Mesothelial cell of epicardium (in vitro differentiated cells): ENCODE measurements around the gene GAGE10. TPM values are rescaled to one million over a fixed set of nuclear protein-coding genes. Genes with fewer than 3 reads are reported as not detected.
A peak's percentile ranks its signal among the peaks of the same experiment; 100 is the strongest.

Experiments used
- DNase-seq, 2 experiments: peaks; one replicate each; pipeline ENCODE4 v3.0.0; 2021; ENCODE audit warnings: low spot score in 2 of 2; ENCODE audit not compliant: unreplicated experiment in 2 of 2
- H3K27ac Mint-ChIP-seq: 2 replicates; pipeline ENCODE4 v1.8.0; 2021; ENCODE audit warnings: mixed read lengths
- H3K27me3 Mint-ChIP-seq: 2 replicates; pipeline ENCODE4 v1.8.0; 2021; ENCODE audit warnings: low read depth, mixed read lengths
- H3K36me3 Mint-ChIP-seq: 2 replicates; pipeline ENCODE4 v1.8.0; 2021; ENCODE audit warnings: mixed read lengths
- H3K4me1 Mint-ChIP-seq: 2 replicates; pipeline ENCODE4 v1.8.0; 2021; ENCODE audit warnings: mixed read lengths
- H3K4me3 Mint-ChIP-seq: 2 replicates; pipeline ENCODE4 v1.8.0; 2021; ENCODE audit warnings: mild to moderate bottlenecking, moderate library complexity, mixed read lengths
- H3K9me3 Mint-ChIP-seq: 2 replicates; pipeline ENCODE4 v1.8.0; 2021; ENCODE audit warnings: mixed read lengths
- total RNA-seq: library from RNA; stranded (reverse); gene quantifications from 3 replicates; pipeline ENCODE4 v1.2.1, GENCODE V29; 2021
- TF ChIP-seq, protein P1 (sequence below): fragments of 200-600 bp; sonication (generic); IDR thresholded peaks from one replicate; pipeline ENCODE4 v1.5.0; 2021; ENCODE audit warnings: antibody characterized with exemption; ENCODE audit not compliant: unreplicated experiment

The GAGE10 gene
- total RNA-seq, 1 donor from 2014 or later: not detected

DNA sequence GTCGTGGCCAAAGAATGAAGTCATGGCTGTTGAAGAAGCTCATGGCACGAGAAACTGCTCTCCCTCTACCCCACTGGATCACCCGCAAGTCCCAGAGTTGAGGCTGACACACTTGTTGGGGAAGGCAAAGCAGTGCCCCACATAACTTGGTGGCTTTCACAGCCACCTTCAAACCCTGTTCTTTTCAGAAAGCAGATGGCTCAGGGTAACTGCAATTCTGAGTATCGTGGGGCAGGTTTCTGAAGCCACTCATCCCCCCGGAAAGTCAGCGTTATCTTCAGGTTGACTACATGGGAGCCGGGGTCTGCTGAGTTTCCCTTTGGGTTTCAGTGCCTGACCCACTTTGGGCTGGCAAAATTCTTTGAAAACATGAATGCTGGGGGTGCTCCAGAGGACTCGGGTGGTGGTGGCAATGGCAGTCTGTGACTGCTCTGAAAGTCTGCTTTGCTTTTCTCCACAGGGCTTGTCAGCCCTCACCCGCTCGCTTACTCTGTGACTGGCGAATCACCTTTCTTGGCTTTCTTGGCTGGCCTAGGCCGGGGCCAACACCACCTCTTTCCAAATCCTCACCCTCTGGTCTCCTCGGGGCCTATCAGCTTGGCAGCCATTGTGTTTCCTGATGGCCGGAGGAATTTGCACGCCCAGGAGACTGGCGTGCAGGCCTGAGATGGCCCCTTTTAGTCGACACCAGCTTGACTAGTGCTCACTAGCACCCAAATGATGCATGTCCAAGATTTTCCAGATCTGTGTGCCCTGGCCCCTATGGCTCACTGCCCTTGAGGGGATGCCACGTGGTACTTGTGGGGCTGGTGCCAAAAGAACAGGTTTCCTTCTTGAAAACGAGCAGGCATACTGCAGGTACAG is 26.5 kb upstream of the GAGE10 start:
- Mint-ChIP-seq H3K4me1 (peaks cover 12% of the 10 kb centered on the region), H3K36me3 (peaks cover 2% of the 10 kb centered on the region), H3K27ac (no peak overlapping the region), H3K4me3 (no peak overlapping the region), H3K9me3 (peaks cover 6% of the 10 kb centered on the region), H3K27me3 (no peaks in the 10 kb centered on the region)
- TF ChIP-seq, protein P1, sequence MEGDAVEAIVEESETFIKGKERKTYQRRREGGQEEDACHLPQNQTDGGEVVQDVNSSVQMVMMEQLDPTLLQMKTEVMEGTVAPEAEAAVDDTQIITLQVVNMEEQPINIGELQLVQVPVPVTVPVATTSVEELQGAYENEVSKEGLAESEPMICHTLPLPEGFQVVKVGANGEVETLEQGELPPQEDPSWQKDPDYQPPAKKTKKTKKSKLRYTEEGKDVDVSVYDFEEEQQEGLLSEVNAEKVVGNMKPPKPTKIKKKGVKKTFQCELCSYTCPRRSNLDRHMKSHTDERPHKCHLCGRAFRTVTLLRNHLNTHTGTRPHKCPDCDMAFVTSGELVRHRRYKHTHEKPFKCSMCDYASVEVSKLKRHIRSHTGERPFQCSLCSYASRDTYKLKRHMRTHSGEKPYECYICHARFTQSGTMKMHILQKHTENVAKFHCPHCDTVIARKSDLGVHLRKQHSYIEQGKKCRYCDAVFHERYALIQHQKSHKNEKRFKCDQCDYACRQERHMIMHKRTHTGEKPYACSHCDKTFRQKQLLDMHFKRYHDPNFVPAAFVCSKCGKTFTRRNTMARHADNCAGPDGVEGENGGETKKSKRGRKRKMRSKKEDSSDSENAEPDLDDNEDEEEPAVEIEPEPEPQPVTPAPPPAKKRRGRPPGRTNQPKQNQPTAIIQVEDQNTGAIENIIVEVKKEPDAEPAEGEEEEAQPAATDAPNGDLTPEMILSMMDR: no peak
- no peak for DNase-seq

GRCh38 chrX:49277535-49277830 is 26.0 kb upstream of the GAGE10 start:
- Mint-ChIP-seq H3K4me3 (no peak overlapping the region), H3K27ac (no peak overlapping the region), H3K36me3 (peaks cover 2% of the 10 kb centered on the region), H3K9me3 (peaks cover 10% of the 10 kb centered on the region), H3K27me3 (no peaks in the 10 kb centered on the region), H3K4me1 (peaks cover 15% of the 10 kb centered on the region)
- DNase-seq: no peak
- TF ChIP-seq, protein P1: no peak

- no peaks in the 10 kb centered on the region for H3K27me3 Mint-ChIP-seq
Observed at GRCh38 chrX:49278081-49278480, 25.4 kb upstream of the GAGE10 start.

GRCh38 chrX:49282647-49283011 is 20.8 kb upstream of the GAGE10 start:
- no peaks in the 10 kb centered on the region for H3K27me3 Mint-ChIP-seq
- DNase-seq: no peak
- H3K4me3 Mint-ChIP-seq: peak overlapping the region; percentile 22
- H3K27ac Mint-ChIP-seq: peak overlapping the region; percentile 48
- H3K9me3 Mint-ChIP-seq: peaks cover 4% of the 10 kb centered on the region
- H3K36me3 Mint-ChIP-seq: no peaks in the 10 kb centered on the region
- TF ChIP-seq, protein P1: no peak
- peaks cover 7% of the 10 kb centered on the region for H3K4me1 Mint-ChIP-seq

More at GRCh38 chrX:49278081-49278480, 25.4 kb upstream of the GAGE10 start:
- TF ChIP-seq, protein P1: no peak
- Mint-ChIP-seq H3K9me3 (peaks cover 8% of the 10 kb centered on the region), H3K27ac (no peak overlapping the region), H3K4me1 (peaks cover 13% of the 10 kb centered on the region), H3K36me3 (peaks cover 2% of the 10 kb centered on the region), H3K4me3 (no peak overlapping the region)
- DNase-seq: no peak

DNA sequence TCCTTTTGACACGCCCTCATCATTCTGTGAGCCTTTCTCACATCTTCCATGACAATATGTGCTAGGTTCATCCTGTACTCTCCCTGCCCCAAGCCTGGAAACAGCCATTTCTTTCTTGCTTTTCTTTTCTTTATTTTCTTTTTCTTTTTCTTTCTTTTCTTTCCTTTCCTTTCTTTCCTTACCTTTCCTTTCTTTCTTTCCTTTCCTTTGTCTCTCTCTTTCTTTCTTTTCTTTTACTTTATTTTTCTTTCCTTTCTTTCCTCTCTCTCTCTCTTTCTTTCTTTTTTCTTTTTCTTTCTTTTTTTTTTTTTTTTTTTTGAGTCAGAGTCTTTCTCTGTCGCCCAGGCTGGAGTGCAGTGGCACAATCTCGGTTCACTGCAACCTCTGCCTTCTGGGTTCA is 19.2 kb upstream of the GAGE10 start:
- H3K4me1 Mint-ChIP-seq: peaks cover 7% of the 10 kb centered on the region
- no peak for DNase-seq
- no peak overlapping the region for H3K4me3 Mint-ChIP-seq
- H3K36me3 Mint-ChIP-seq: no peaks in the 10 kb centered on the region
- H3K27ac Mint-ChIP-seq: no peak overlapping the region
- H3K27me3 Mint-ChIP-seq: no peaks in the 10 kb centered on the region
- peaks cover 7% of the 10 kb centered on the region for H3K9me3 Mint-ChIP-seq
- TF ChIP-seq, protein P1: no peak
